ENCODE measurements around the gene ONECUT3. TPM values are rescaled to one million over a fixed set of nuclear protein-coding genes. Genes with fewer than 3 reads are reported as not detected.

ONECUT3 gene
- total and polyA plus RNA-seq, 7 experiments from 2014 or later: not detected

DNA sequence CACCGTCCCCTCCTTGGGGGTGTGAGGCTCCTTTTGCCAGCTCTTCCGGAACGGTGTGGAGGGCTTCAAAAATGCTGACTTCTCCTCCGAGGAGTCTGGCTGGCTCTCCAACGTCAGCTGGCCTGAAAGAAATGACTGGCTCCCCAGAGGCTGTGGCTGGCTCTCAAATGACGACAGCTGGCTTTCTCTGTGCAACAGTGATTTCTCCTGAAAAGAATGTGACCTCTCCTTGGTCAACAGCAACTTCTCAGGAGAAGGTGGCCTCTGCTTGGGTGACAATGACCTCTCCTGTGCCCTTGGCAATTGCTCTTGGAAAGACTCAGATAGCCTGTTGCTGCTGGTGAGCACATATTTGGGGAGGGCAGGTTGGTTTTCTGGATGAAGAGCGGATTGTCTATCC lies 29.2 kb downstream of the ONECUT3 start:
- intact Hi-C loops (cut with micrococcal nuclease): no loop called here
- no peak overlapping the region for H3K4me3 Mint-ChIP-seq
- no peaks in the 10 kb centered on the region for H3K4me1 ChIP-seq (ENCODE audit: control insufficient read depth in 2 of 2, insufficient read depth in 2 of 2, low read length in 2 of 2)
- H3K4me3 ChIP-seq (ENCODE audit: low read length): no peak overlapping the region
- CTCF ChIA-PET: interaction anchor here (0.5 to 0.8 kb wide), 4 partner anchors 43 to 974 kb away, joined by 3 to 6 read pairs (median 3); no protein-coding TSS in a partner anchor
- H3K27me3 ChIP-seq (ENCODE audit: control insufficient read depth in 2 of 2, insufficient read depth in 2 of 2, low read length in 2 of 2): no peaks in the 10 kb centered on the region
- no peak for ATAC-seq
- peaks cover 0 to 7% (median 2%) of the 10 kb centered on the region in 7 donors for H3K4me1 Mint-ChIP-seq
- H3K27ac Mint-ChIP-seq: no peak overlapping the region
- DNase-seq: no peak
- H3K36me3 Mint-ChIP-seq: no peaks in the 10 kb centered on the region
- H3K9me3 ChIP-seq (ENCODE audit: control insufficient read depth in 2 of 3, low read length in 3 of 3): peaks cover 0 to 8% (median 0%) of the 10 kb centered on the region in 3 experiments
- POLR2A ChIA-PET: no interaction called here
- peaks cover 29 to 65% (median 48%) of the 10 kb centered on the region in 5 donors for H3K27me3 Mint-ChIP-seq
- H3K9me3 Mint-ChIP-seq: peaks cover 0 to 26% (median 5%) of the 10 kb centered on the region in 11 donors
- H3K27ac ChIP-seq (ENCODE audit: low read depth, low read length): no peak overlapping the region
- no peaks in the 10 kb centered on the region for H3K36me3 ChIP-seq (ENCODE audit: control insufficient read depth in 2 of 3, insufficient read depth in 3 of 3, low read length in 3 of 3)

DNA sequence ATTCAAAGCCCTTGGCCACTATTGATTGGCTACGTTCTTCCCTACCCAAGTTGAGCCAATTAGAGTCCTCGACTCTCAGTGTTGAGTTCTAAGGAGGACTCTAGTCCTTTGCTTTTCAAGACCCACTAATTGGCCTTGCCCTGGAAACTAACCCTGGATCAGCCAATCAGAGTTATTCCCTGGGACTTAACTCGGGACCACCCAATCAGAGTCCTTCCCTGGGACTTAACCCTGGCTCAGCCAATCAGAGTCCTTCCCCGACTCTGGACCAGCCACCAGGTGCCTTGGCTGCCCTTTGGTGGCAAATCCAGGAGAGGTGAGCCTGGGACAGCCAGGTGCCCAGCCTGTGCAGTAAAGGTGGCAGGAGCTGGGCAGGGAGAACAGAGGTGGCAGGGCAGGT lies 30.0 kb downstream of the ONECUT3 start:
- Histone ChIP-seq H3K9me3 (ENCODE audit: control insufficient read depth in 2 of 3, low read length in 3 of 3) (peaks cover 0 to 8% (median 0%) of the 10 kb centered on the region in 3 experiments), H3K4me3 (ENCODE audit: low read length) (no peak overlapping the region), H3K27me3 (ENCODE audit: control insufficient read depth in 2 of 2, insufficient read depth in 2 of 2, low read length in 2 of 2) (no peaks in the 10 kb centered on the region), H3K27ac (ENCODE audit: low read depth, low read length) (no peak overlapping the region), H3K4me1 (ENCODE audit: control insufficient read depth in 2 of 2, insufficient read depth in 2 of 2, low read length in 2 of 2) (no peaks in the 10 kb centered on the region), H3K36me3 (ENCODE audit: control insufficient read depth in 2 of 3, insufficient read depth in 3 of 3, low read length in 3 of 3) (no peaks in the 10 kb centered on the region)
- intact Hi-C loops (cut with micrococcal nuclease): no loop called here
- ChIA-PET CTCF (interaction anchor here (0.6 kb wide), 2 partner anchors 42 to 1050 kb away, joined by 3 read pairs; no protein-coding TSS in a partner anchor), POLR2A (interaction anchor here (0.6 kb wide), 1 partner anchor 931 kb away, joined by 3 read pairs; no protein-coding TSS in a partner anchor)
- Mint-ChIP-seq H3K36me3 (no peaks in the 10 kb centered on the region), H3K27ac (no peak overlapping the region), H3K9me3 (peaks cover 0 to 26% (median 5%) of the 10 kb centered on the region in 11 donors), H3K4me3 (no peak overlapping the region), H3K4me1 (peaks cover 0 to 7% (median 2%) of the 10 kb centered on the region in 7 donors), H3K27me3 (peaks cover 23 to 58% (median 43%) of the 10 kb centered on the region in 5 donors)
- DNase-seq (no peak), ATAC-seq (no peak)

DNA sequence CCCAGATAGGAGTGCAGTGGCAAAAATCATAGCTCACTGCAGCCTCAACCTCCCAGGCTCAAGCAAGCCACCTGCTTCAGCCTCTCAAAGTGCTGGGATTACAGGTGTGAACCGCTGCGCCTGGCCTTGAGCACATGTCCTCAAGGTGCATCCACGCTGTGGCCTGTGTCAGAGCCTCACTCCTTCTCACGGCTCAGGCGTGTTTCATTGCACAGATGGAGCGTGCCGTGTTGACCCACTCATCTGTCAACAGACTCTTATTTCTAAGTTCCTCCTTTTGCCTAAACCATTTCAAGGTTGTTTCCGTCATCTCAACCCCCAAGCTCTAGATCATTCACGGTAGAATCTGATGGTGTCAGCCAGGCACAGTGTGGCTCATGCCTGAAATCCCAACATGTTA lies 30.6 kb downstream of the ONECUT3 start:
- DNase-seq (no peak), ATAC-seq (no peak)
- H3K9me3 Mint-ChIP-seq: peaks cover 0 to 26% (median 5%) of the 10 kb centered on the region in 11 donors
- H3K4me3 Mint-ChIP-seq: no peak overlapping the region
- H3K9me3 ChIP-seq (ENCODE audit: control insufficient read depth in 2 of 3, low read length in 3 of 3): peaks cover 0 to 8% (median 0%) of the 10 kb centered on the region in 3 experiments
- H3K27me3 ChIP-seq (ENCODE audit: control insufficient read depth in 2 of 2, insufficient read depth in 2 of 2, low read length in 2 of 2): no peaks in the 10 kb centered on the region
- intact Hi-C loops (cut with micrococcal nuclease): no loop called here
- H3K27ac Mint-ChIP-seq: no peak overlapping the region
- ChIA-PET POLR2A (interaction anchor here (0.6 kb wide), 1 partner anchor 931 kb away, joined by 3 read pairs; no protein-coding TSS in a partner anchor), CTCF (interaction anchor here (0.6 kb wide), 1 partner anchor 1050 kb away, joined by 3 read pairs; no protein-coding TSS in a partner anchor)
- H3K27ac ChIP-seq (ENCODE audit: low read depth, low read length): no peak overlapping the region
- no peaks in the 10 kb centered on the region for H3K4me1 ChIP-seq (ENCODE audit: control insufficient read depth in 2 of 2, insufficient read depth in 2 of 2, low read length in 2 of 2)
- no peaks in the 10 kb centered on the region for H3K36me3 ChIP-seq (ENCODE audit: control insufficient read depth in 2 of 3, insufficient read depth in 3 of 3, low read length in 3 of 3)
- no peak overlapping the region for H3K4me3 ChIP-seq (ENCODE audit: low read length)
- H3K36me3 Mint-ChIP-seq: no peaks in the 10 kb centered on the region
- peaks cover 18 to 54% (median 38%) of the 10 kb centered on the region in 5 donors for H3K27me3 Mint-ChIP-seq
- peaks cover 0 to 7% (median 2%) of the 10 kb centered on the region in 7 donors for H3K4me1 Mint-ChIP-seq

- Mint-ChIP-seq H3K9me3 (peaks cover 0 to 26% (median 5%) of the 10 kb centered on the region in 11 donors), H3K27ac (no peak overlapping the region), H3K36me3 (no peaks in the 10 kb centered on the region), H3K4me3 (no peak overlapping the region), H3K27me3 (peaks cover 7 to 43% (median 29%) of the 10 kb centered on the region in 5 donors), H3K4me1 (peaks cover 0 to 2% (median 0%) of the 10 kb centered on the region in 7 donors)
- peaks cover 0 to 8% (median 0%) of the 10 kb centered on the region in 3 experiments for H3K9me3 ChIP-seq (ENCODE audit: control insufficient read depth in 2 of 3, low read length in 3 of 3)
- no peaks in the 10 kb centered on the region for H3K27me3 ChIP-seq (ENCODE audit: control insufficient read depth in 2 of 2, insufficient read depth in 2 of 2, low read length in 2 of 2)
- H3K4me3 ChIP-seq (ENCODE audit: low read length): no peak overlapping the region
- POLR2A ChIA-PET: no interaction called here
- intact Hi-C loops (cut with micrococcal nuclease): no loop called here
- H3K27ac ChIP-seq (ENCODE audit: low read depth, low read length): no peak overlapping the region
- no peak for DNase-seq
- CTCF ChIA-PET: no interaction called here
- no peak for ATAC-seq
- no peaks in the 10 kb centered on the region for H3K36me3 ChIP-seq (ENCODE audit: control insufficient read depth in 2 of 3, insufficient read depth in 3 of 3, low read length in 3 of 3)
- H3K4me1 ChIP-seq (ENCODE audit: control insufficient read depth in 2 of 2, insufficient read depth in 2 of 2, low read length in 2 of 2): no peaks in the 10 kb centered on the region
Measured at GRCh38 chr19:1785310-1785709, 32.0 kb downstream of the ONECUT3 start.

- ATAC-seq (no peak), DNase-seq (no peak)
- H3K27ac Mint-ChIP-seq: no peak overlapping the region
- Histone ChIP-seq H3K27me3 (ENCODE audit: control insufficient read depth in 2 of 2, insufficient read depth in 2 of 2, low read length in 2 of 2) (no peaks in the 10 kb centered on the region), H3K27ac (ENCODE audit: low read depth, low read length) (no peak overlapping the region), H3K4me1 (ENCODE audit: control insufficient read depth in 2 of 2, insufficient read depth in 2 of 2, low read length in 2 of 2) (no peaks in the 10 kb centered on the region), H3K36me3 (ENCODE audit: control insufficient read depth in 2 of 3, insufficient read depth in 3 of 3, low read length in 3 of 3) (no peaks in the 10 kb centered on the region), H3K4me3 (ENCODE audit: low read length) (no peak overlapping the region), H3K9me3 (ENCODE audit: control insufficient read depth in 2 of 3, low read length in 3 of 3) (peaks cover 0 to 6% (median 0%) of the 10 kb centered on the region in 3 experiments)
- peaks cover 0 to 15% (median 2%) of the 10 kb centered on the region in 11 donors for H3K9me3 Mint-ChIP-seq
- CTCF ChIA-PET: no interaction called here
- peaks cover 0 to 2% (median 0%) of the 10 kb centered on the region in 7 donors for H3K4me1 Mint-ChIP-seq
- POLR2A ChIA-PET: no interaction called here
- H3K27me3 Mint-ChIP-seq: peaks cover 5 to 34% (median 19%) of the 10 kb centered on the region in 5 donors
- H3K4me3 Mint-ChIP-seq: no peak overlapping the region
- no peaks in the 10 kb centered on the region for H3K36me3 Mint-ChIP-seq
- intact Hi-C loops (cut with micrococcal nuclease): no loop called here
Measured at GRCh38 chr19:1786668-1787067, 33.4 kb downstream of the ONECUT3 start.

GRCh38 chr19:1787116-1787515 lies 33.8 kb downstream of the ONECUT3 start:
- intact Hi-C loops (cut with micrococcal nuclease): no loop called here
- peaks cover 0 to 2% (median 0%) of the 10 kb centered on the region in 3 experiments for H3K9me3 ChIP-seq (ENCODE audit: control insufficient read depth in 2 of 3, low read length in 3 of 3)
- CTCF ChIA-PET: interaction anchor here (0.7 kb wide), 1 partner anchor 10 kb away, joined by 4 read pairs; no protein-coding TSS in a partner anchor

More at GRCh38 chr19:1787116-1787515, 33.8 kb downstream of the ONECUT3 start:
- H3K27ac Mint-ChIP-seq: no peak overlapping the region
- Histone ChIP-seq H3K27me3 (ENCODE audit: control insufficient read depth in 2 of 2, insufficient read depth in 2 of 2, low read length in 2 of 2) (no peaks in the 10 kb centered on the region), H3K36me3 (ENCODE audit: control insufficient read depth in 2 of 3, insufficient read depth in 3 of 3, low read length in 3 of 3) (no peaks in the 10 kb centered on the region), H3K4me1 (ENCODE audit: control insufficient read depth in 2 of 2, insufficient read depth in 2 of 2, low read length in 2 of 2) (no peaks in the 10 kb centered on the region), H3K27ac (ENCODE audit: low read depth, low read length) (no peak overlapping the region), H3K4me3 (ENCODE audit: low read length) (no peak overlapping the region)
- peaks cover 0 to 10% (median 2%) of the 10 kb centered on the region in 11 donors for H3K9me3 Mint-ChIP-seq
- H3K36me3 Mint-ChIP-seq: no peaks in the 10 kb centered on the region
- ATAC-seq (no peak), DNase-seq (no peak)
- POLR2A ChIA-PET: no interaction called here
- peaks cover 0 to 2% (median 0%) of the 10 kb centered on the region in 7 donors for H3K4me1 Mint-ChIP-seq
- peaks cover 5 to 34% (median 17%) of the 10 kb centered on the region in 5 donors for H3K27me3 Mint-ChIP-seq
- no peak overlapping the region for H3K4me3 Mint-ChIP-seq
